IMR-90 (cell line): Measurements from ENCODE around the gene PDGFRA.

Experiments
- CEBPB ChIP-seq: IDR thresholded peaks from 2 replicates; pipeline ENCODE4 v1.6.1; 2012; ENCODE audit warnings: low read depth, low read length, improper control_type of control experiment
- CTCF ChIP-seq: conservative IDR thresholded peaks from 2 replicates; pipeline ENCODE4 v1.5.1; 2012; ENCODE audit warnings: mild to moderate bottlenecking, low read depth, low read length, improper control_type of control experiment
- POLR2A ChIP-seq: IDR thresholded peaks from 2 replicates; pipeline ENCODE4 v1.6.1; 2012; ENCODE audit warnings: mild to moderate bottlenecking, low read depth, low read length
- RFX5 ChIP-seq: IDR thresholded peaks from 2 replicates; pipeline ENCODE4 v1.8.0; 2012; ENCODE audit warnings: low read depth, mild to moderate bottlenecking, low read length, moderate library complexity

DNA sequence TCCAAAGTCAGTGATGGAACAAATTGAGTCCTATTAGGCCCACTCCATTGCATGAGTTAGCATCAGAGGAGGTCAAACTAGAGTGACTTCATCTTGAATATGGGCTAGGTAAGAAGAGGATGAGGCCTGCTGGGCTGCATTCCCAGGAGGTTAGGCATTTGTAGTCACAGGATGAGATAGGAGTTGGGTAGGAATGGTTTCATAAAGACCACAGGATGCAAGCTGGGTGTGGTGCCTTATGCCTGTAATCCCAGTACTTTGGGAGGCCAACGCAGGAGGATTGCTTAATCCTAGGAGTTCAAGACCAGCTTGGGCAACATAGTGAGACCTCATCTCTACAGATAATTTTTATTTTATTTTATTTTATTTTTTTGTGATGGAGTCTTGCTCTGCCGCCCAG lies 26.8 kb downstream of the PDGFRA start:
- TF ChIP-seq POLR2A (no peak), CTCF (no peak), RFX5 (no peak), CEBPB (peak; percentile 32; the same call in 1 of the 2 replicates)
